NCI-H128 (cell line): ENCODE results near the gene PBX4.
A peak's percentile ranks its signal among the peaks of the same experiment; 100 is the strongest.
"Not testable (repeated sequence)": the region's sequence is repeated elsewhere in the genome, so short reads cannot be mapped to it uniquely, and the experiment has no call there.

ENCODE experiments used
- DNase-seq: peaks from one replicate; lab custom pipeline; 2025; ENCODE audit not compliant: unreplicated experiment; lab: John Stamatoyannopoulos, UW

Gene PBX4

GRCh38 chr19:19618219-19619051 lies at the start of gene PBX4:
Gene PBX4 (minus strand): TSS chr19:19618687. CDS start chr19:19618629, 58 bp downstream.
- peak; percentile 98 for DNase-seq

- not testable (repeated sequence) for DNase-seq
These were observed 47.0 kb upstream of the PBX4 start for GRCh38 chr19:19665420-19665948.

GRCh38 chr19:19663256-19664120 lies 45.0 kb upstream of the PBX4 start, which contains the start of gene ATP13A1:
Gene ATP13A1 (minus strand): TSS chr19:19663676. CDS start chr19:19663666, 10 bp downstream.
- peak; percentile 96 for DNase-seq

GRCh38 chr19:19662871-19663255 lies 44.4 kb upstream of the PBX4 start:
- no peak for DNase-seq

GRCh38 chr19:19662344-19662743 lies 43.9 kb upstream of the PBX4 start:
- no peak for DNase-seq

- DNase-seq, result no peak
These were observed 43.3 kb upstream of the PBX4 start for GRCh38 chr19:19661675-19662251.

- DNase-seq, result no peak
These were observed 42.7 kb upstream of the PBX4 start for GRCh38 chr19:19661141-19661674.

- DNase-seq, result no peak
These were observed 41.3 kb upstream of the PBX4 start for GRCh38 chr19:19659646-19660245.

- no peak for DNase-seq
These were observed 38.9 kb upstream of the PBX4 start for GRCh38 chr19:19657397-19657783.

GRCh38 chr19:19656451-19657396 lies 38.2 kb upstream of the PBX4 start:
- DNase-seq, result no peak

- DNase-seq, result no peak
These were observed 37.3 kb upstream of the PBX4 start for GRCh38 chr19:19655641-19656343.

- no peak for DNase-seq
These were observed 36.6 kb upstream of the PBX4 start for GRCh38 chr19:19655051-19655594.

GRCh38 chr19:19654441-19654840 lies 36.0 kb upstream of the PBX4 start:
- DNase-seq, result no peak

GRCh38 chr19:19653597-19654147 lies 35.2 kb upstream of the PBX4 start:
- no peak for DNase-seq

GRCh38 chr19:19652482-19653295 lies 34.2 kb upstream of the PBX4 start:
- no peak for DNase-seq

GRCh38 chr19:19651076-19651475 lies 32.6 kb upstream of the PBX4 start:
- DNase-seq, result no peak

- no peak for DNase-seq
These were observed 31.8 kb upstream of the PBX4 start for GRCh38 chr19:19650331-19650730.
